ENCODE data around the gene LRRC8C. TPM values are rescaled to one million over a fixed set of nuclear protein-coding genes. Genes with fewer than 3 reads are reported as not detected.

LRRC8C gene
- total RNA-seq, 1 donor from 2014 or later = 9.8 TPM

DNA sequence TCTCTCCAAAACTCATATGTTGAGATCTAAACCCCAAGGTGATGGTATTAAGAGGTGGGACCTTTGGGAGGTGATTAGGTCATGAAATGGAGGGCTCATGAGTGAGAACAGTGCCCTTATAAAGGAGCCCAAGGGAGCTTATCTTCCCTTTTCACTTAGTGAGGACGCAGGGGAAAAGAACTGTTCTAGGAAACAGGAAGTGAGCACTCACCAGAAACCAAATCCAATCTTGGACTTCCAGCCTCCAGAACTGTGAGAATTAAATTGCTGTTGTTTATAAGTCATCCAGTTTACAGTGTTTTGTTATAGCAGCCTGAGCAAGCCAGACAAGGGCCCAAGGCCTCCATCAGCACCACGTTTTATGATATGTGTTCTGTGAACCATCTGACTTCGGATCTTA lies 127.6 kb downstream of the LRRC8C start:
- no peak for DNase-seq (ENCODE audit: low read depth)
- TF ChIP-seq, protein P1, sequence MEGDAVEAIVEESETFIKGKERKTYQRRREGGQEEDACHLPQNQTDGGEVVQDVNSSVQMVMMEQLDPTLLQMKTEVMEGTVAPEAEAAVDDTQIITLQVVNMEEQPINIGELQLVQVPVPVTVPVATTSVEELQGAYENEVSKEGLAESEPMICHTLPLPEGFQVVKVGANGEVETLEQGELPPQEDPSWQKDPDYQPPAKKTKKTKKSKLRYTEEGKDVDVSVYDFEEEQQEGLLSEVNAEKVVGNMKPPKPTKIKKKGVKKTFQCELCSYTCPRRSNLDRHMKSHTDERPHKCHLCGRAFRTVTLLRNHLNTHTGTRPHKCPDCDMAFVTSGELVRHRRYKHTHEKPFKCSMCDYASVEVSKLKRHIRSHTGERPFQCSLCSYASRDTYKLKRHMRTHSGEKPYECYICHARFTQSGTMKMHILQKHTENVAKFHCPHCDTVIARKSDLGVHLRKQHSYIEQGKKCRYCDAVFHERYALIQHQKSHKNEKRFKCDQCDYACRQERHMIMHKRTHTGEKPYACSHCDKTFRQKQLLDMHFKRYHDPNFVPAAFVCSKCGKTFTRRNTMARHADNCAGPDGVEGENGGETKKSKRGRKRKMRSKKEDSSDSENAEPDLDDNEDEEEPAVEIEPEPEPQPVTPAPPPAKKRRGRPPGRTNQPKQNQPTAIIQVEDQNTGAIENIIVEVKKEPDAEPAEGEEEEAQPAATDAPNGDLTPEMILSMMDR (conservative IDR thresholded peaks at IDR 0.05; ENCODE audit: low read depth, low read length) = no peak
- no peak overlapping the region for H3K4me3 ChIP-seq (ENCODE audit: low read depth, low read length)

DNA sequence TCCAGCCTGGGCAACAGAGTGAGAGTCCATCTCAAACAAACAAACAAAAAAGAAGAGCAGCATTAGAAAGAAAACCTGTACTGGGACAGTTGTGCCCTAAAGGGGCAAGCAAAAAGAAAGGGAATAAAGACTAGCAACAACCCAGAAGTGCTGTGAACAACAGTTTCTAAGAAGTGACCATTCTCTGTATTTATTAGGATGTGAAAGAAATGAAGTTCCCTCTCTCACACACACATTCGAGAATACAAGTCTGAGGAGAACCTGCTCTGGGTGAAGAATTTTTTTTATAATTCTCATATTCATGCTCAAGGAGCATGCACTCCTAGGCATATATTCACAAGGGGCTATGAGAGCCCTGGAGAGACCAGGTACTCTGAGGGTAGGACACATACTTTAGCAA lies 128.4 kb downstream of the LRRC8C start:
- DNase-seq (ENCODE audit: low read depth) = no peak
- H3K4me3 ChIP-seq (ENCODE audit: low read depth, low read length) = no peak overlapping the region
- TF ChIP-seq, protein P1 (conservative IDR thresholded peaks at IDR 0.05; ENCODE audit: low read depth, low read length) = no peak

DNA sequence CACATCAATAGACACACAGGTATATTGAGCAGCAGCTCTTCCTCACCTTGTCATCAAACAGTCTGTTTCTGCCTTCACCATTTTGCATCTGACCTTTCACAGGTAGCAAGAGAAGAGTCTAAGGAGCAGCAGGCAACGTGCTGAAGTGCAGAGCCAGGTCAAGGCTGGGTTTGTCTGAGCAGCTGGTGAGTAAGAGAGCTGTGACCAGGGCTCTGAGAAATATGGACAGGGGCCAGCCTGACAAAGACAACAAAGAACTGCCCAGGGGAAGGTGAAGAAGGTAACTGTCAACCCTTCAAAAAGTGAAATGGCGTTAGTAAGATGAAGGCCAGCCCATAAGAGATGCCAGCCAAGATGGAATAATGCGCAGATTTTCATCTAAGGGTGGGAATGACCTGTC lies 129.0 kb downstream of the LRRC8C start:
- TF ChIP-seq, protein P1 (conservative IDR thresholded peaks at IDR 0.05; ENCODE audit: low read depth, low read length) = no peak
- DNase-seq (ENCODE audit: low read depth) = peak; percentile 37

DNA sequence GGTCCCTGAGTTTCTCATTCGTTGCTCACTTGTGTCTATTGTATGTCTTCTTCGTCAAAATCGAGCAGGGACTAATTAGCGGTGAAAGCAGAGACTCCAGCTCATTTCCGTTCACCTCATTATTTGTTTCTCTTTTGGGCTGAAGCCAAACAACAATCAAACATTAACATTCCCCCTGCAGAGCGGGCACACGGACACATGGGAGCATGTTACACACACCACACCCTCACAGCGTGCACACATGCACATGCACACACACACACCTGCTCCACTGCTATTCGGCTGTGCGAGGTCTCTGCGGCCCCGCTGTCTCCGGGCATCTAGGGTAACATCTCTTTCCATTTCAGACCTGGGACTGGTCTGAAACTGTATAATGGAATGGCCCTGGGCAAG lies 129.5 kb downstream of the LRRC8C start:
- peak overlapping the region; percentile 66 for H3K4me3 ChIP-seq (ENCODE audit: low read depth, low read length)
- TF ChIP-seq, protein P1 (conservative IDR thresholded peaks at IDR 0.05; ENCODE audit: low read depth, low read length) = no peak
- DNase-seq (ENCODE audit: low read depth) = no peak

More for the DNA sequence above, 129.0 kb downstream of the LRRC8C start:
- peak overlapping the region; percentile 66 for H3K4me3 ChIP-seq (ENCODE audit: low read depth, low read length)

DNA sequence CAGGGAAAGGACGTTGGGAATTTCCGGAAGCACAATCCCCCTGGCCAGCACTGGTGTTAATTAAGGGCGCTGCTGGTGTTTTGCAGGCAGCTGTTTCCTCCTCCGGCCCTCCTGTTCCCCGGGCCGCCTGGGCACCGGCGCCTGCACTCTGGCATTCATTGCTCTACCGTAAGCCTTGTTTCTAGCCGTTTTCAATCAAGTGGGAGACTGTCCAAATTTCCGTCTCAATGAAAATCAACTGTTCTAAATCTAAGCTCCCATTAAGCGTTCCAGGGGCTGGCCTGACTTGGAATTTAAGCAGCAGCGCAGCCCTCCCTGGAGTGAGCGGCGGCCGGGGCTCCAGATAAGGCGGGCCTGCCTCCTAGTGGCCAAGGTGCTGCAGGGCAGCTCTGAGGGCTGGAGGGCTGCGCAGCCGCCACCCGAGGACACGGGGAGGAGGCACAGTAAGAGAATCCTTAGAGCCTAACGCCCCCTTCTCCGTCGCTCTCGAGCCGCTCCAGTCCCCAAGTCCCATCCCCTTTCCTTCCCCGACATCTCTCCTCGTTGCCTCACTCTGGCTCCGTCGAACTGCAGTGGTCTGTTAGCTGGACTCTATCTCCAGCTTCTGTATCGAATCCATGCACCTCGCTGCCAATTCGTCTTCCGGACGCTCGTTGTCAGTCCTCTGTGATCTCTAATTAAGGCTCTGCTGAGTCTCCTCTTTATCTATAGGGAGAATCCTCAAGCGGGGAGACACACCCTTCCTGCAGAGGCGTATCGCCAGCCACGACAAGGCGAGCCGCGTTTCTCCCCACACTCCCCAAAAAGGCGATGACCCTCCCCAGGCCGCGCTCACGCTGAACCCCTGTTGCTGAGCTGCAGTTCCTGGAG lies 130.1 kb downstream of the LRRC8C start:
- TF ChIP-seq, protein P1 (conservative IDR thresholded peaks at IDR 0.05; ENCODE audit: low read depth, low read length) = peak; percentile 84
- H3K4me3 ChIP-seq (ENCODE audit: low read depth, low read length) = peak overlapping the region; percentile 66
- no peak for DNase-seq (ENCODE audit: low read depth)

DNA sequence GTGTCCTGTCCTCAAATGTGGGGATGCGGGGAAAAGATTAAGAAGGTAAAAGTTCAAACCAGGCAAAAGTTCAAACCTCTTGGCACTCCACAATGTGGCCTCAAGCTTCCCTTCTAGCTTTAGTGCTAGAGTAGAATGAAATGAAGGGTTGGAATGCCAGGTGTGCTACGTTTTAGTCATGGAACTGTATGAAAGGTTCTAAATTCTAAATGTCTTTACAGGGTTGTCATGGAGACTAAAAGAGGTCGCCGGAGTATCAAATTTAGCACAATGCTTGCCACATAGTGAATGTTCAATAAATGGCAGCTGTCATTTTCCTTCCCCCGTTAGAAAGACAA lies 130.7 kb downstream of the LRRC8C start:
- peak overlapping the region; percentile 66 for H3K4me3 ChIP-seq (ENCODE audit: low read depth, low read length)
- DNase-seq (ENCODE audit: low read depth) = no peak
- TF ChIP-seq, protein P1 (conservative IDR thresholded peaks at IDR 0.05; ENCODE audit: low read depth, low read length) = no peak

DNA sequence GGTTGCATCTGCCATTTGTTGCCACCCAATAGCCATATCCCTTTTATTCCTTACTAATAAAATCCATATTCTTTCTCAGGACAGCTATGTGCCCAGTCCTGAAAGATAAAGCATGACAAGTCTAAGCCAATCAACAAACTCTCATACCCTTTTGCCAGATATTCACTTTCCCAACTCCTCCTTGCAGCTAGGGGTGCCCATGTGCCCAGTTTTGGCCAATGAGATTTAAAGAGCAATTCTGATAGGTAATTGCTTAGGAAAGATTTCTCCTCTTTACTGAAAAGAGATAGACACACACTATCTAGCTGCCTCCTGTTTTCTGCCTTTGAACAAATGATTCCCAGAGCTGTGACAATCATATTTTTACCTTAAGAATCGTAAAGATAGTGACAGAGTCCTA lies 132.9 kb downstream of the LRRC8C start:
- DNase-seq (ENCODE audit: low read depth) = no peak
- TF ChIP-seq, protein P1 (conservative IDR thresholded peaks at IDR 0.05; ENCODE audit: low read depth, low read length) = no peak
- no peak overlapping the region for H3K4me3 ChIP-seq (ENCODE audit: low read depth, low read length)

All from epithelial cell of proximal tubule (primary cell).